HG02759 (cell line): ENCODE data around the gene L3MBTL4.
"Not testable (repeated sequence)": the region's sequence is repeated elsewhere in the genome, so short reads cannot be mapped to it uniquely, and the experiment has no call there.

ENCODE experiments used
- ATAC-seq: cut with Tn5 transposase; IDR thresholded peaks from one replicate; pipeline ENCODE4 v1.9.1; 2021; ENCODE audit warnings: mild to moderate bottlenecking, moderate library complexity; ENCODE audit not compliant: unreplicated experiment

L3MBTL4 gene

GRCh38 chr18:6315517-6316331 is 99.0 kb downstream of the L3MBTL4 start:
- ATAC-seq: no peak

DNA sequence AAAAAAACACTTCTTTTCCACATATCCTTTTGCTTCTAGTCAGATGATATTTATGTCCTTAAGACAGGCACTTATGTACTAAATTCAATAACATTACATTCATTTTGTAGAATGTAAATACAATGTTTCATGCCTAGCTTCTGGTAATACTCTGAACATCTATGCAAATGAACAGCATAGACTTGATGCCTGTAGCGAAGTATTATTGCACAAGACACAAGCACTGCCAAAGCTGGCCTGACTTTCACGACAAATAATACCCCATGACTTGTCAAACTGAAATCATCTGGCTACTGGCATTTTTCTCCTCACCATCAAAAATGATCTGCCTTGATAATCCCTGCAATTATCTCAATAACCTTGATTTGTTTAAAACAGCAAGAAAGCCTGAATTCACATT is 101.3 kb downstream of the L3MBTL4 start:
- no peak for ATAC-seq

DNA sequence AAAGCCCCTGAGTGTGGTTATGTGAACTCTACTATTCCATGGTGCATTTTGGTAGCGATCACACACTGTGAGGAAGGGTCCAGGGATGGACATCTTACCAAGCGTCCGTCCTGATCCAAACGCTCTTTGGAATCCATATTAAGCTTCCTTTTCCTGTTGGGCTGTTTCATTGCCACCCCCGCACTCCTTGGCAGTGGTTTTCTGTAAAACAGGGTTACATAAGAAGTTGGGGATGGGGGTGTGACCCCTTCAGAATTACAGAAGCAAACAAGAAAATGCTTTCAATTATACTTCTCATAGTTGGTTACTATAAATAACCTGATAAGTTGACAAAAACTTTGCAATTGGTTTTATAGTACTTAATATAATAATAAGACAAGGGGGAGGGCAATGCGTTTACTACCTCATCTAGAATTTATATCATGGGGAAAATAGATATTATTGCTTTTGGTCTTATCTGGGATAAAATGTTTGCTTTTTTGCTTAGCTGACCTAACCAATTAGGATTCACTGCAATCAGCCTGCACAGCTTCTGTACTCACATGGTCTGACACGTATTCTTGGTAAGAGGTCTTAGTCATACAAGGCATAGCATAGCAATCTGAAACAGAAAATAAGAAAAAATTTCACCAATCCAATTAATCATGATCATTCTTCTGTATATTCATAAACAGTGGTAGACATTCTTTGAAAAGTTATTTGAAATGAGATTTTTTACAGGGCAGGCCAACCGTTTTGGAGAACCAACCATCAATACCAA is 103.1 kb downstream of the L3MBTL4 start:
- ATAC-seq: no peak

DNA sequence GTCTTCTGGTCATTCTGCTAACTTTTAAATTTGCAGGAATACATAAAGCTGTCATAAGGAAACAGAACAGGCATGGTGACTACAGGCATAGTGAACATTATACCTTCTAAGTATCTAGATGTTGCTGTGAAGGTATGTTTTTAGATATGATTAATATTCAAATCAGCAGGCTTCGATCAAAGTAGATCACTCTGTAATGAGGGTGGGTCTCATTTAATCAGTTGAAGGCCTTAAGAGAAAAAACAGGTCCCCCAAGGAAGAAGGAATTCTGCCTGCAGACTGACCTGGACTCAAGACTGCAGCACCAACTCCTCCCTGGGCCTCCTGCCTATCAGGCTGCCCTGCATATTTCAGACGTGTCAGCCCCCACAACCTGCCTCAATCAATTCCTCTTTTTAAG is 104.0 kb downstream of the L3MBTL4 start:
- ATAC-seq: no peak

DNA sequence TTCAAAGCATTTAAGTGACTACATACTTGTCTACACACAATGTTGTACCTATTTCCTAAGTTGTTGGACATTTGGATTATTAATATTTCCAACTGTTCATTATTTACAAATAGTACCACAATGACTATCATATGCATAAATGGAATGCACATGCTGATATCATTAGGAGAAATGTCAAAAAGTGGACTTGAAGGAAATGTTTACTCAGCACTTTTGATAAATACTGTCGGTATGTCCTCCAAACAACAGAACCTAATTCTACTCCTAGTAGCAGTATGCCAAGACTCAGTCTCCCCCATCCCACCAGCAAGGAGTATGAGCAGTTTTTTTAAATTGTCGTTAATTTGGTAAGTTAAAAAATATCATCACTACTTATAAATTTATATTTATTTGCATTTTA is 116.8 kb downstream of the L3MBTL4 start:
- no peak for ATAC-seq

GRCh38 chr18:6294148-6294784 is 120.4 kb downstream of the L3MBTL4 start:
- no peak for ATAC-seq

DNA sequence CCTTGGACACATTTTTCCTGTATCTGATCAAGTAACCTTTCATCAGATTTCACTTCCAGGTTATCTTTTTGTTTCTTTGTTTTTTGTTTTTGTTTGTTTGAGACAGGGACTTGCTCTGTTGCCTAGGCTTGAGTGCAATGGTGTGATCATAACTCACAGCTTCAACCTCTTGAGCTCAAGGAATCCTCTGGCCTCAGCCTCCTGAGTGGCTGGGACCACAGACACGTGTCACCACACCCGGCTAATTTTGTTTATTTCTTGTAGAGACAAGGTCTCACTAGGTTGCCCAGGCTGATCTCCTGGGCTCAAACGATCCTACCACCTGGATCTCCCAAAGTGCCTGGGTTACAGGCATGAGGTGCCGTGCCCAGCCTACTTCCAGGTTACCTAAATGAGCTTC is 124.9 kb downstream of the L3MBTL4 start:
- no peak for ATAC-seq

GRCh38 chr18:6286585-6286984 is 128.1 kb downstream of the L3MBTL4 start:
- no peak for ATAC-seq

GRCh38 chr18:6284761-6285160 is 129.9 kb downstream of the L3MBTL4 start:
- ATAC-seq: no peak

- ATAC-seq: no peak
Measured at GRCh38 chr18:6284300-6284699, 130.4 kb downstream of the L3MBTL4 start.

DNA sequence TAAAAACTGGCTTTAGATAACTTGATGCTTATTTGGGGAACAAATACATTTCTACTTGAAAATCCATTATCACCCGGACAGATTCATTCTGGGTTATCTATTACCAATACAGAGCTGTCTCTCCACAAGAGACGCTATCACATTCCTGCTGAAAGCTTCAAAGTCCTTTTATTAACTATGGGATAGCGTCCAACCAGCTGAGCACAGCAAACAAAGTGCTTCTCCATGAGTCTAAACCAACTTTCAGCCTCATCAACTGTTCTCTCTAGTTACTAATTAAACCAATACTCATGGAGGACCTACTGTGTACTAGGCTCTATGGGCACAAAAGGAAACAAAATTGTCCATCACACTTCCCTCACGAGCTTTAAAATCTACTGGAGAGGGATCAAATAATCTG is 132.8 kb downstream of the L3MBTL4 start:
- no peak for ATAC-seq

DNA sequence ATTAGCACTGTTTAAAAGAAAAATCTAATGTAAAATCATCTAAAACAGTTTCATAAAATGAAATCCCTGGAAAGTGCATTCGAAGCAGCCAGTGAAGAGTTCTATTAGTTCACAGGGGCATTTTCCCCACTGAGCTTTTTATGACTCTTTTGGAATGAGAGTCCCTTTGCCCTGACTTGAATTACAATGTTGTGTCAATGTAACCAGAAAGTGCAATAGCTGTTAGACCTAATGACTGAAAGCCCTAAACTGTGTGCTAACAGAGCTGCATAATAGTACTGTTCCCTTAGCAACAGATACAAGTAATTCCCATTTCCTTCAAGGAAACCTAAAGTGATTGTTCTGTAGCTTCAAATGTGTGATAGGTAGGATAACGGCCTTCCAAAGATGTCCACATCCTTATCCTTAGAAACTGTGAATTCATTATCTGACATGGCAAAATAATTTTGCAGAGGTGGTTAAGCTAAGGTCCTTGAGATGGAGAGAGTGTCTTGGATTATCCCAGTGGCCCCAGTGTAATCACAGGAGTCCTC is 134.4 kb downstream of the L3MBTL4 start:
- ATAC-seq: no peak

DNA sequence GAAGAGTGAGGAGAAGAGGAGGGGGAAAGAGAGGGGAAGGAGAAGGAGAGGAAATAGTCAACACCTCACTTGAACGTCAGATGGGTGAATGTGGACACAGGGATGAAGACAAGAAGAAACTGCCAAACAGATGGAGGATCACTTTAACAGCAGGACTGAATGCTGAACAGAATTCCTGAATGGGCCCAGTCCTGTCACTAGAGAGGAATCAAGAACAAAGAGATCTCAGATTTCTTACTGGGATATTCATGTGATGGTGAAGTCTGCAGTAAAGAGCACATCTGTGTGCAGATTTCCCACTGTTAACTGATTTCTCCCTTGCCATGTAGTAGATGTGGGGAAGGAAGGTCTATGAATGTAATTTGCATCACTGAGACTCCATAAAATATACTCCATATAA is 135.4 kb downstream of the L3MBTL4 start:
- ATAC-seq: no peak

DNA sequence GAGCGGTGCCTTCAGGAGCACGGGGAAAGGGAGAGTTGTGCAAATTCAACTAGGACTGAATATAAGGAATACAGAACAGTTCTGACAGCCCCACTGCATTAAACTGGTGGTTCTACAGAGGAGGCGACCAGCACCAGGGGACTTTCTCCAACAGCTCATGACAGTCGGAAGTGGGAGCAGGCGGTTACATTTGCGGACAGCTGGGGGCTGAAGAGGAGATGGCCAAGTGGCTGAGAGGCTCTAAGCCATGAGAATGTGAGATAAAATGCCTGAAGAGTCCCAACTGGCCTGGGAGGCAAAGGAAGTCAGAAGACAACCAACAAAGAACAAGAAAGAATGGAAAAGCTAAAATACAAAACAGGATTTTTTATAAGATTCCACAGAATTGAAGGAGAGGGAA is 141.3 kb downstream of the L3MBTL4 start:
- no peak for ATAC-seq

GRCh38 chr18:6272144-6272543 is 142.6 kb downstream of the L3MBTL4 start:
- not testable (repeated sequence) for ATAC-seq

DNA sequence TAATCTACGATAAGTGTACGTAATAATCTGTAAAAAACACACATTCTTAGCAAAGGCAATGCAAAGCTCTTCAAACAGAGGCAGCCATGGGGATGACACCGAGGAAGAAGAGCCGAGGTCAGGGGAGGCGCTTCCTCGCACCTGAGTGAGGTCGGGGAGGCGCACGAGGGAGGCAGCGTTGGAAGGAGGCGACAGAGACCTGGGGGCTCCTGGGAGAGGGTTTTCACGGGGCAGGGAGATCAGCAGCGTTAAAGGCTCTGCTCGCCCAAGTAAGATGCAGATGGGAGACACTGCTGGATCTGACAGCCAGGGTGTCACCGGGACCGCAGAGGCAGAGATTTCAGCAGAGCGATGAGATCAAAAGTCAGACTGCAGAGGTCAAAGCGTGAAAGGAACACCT is 143.1 kb downstream of the L3MBTL4 start:
- no peak for ATAC-seq

- peak; percentile 86 for ATAC-seq
Measured at GRCh38 chr18:6270771-6271216, 143.9 kb downstream of the L3MBTL4 start.

GRCh38 chr18:6269660-6270332 is 144.9 kb downstream of the L3MBTL4 start:
- no peak for ATAC-seq

DNA sequence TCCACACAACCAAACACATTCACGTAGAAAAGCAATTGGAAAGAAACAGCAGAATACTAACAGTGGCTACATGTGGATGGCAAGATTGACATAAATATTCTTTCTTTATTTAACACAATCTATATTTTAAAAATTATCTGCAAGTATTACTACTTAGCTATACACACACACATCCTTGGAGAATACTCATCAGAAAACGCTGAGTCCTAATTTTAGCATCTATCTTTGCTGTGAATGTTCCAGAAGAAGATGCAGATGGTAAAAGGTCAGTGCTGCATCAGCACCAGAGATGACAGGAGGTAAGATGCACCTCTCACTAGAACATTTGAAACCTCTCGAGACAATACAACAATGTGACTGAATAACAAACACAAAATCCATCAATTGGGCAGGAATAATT is 148.5 kb downstream of the L3MBTL4 start:
- no peak for ATAC-seq

DNA sequence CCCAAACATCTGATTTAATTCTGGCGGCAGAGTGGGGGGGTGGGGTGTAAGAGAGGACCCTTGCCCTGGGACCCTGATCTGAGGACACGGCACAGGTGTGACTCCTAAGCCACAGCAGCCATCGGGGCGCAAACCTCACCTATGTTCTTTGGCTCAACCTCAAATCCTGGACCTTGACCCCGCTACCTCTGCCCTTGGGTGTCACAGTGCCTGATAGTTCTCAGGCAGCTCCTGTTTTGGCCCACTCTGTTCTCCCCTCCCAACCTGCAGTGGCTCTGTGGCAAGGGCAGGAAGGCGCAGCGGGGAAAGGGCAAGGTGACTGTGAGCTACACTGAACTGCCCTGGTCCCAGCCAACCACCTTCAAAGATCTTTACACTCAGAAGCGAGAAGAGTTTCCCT is 152.8 kb downstream of the L3MBTL4 start:
- ATAC-seq: no peak

GRCh38 chr18:6259324-6259723 is 155.4 kb downstream of the L3MBTL4 start:
- not testable (repeated sequence) for ATAC-seq
